ENCODE results near the gene PMEPA1. TPM values are rescaled to one million over a fixed set of nuclear protein-coding genes. Genes with fewer than 3 reads are reported as not detected.

Gene PMEPA1, protein sequence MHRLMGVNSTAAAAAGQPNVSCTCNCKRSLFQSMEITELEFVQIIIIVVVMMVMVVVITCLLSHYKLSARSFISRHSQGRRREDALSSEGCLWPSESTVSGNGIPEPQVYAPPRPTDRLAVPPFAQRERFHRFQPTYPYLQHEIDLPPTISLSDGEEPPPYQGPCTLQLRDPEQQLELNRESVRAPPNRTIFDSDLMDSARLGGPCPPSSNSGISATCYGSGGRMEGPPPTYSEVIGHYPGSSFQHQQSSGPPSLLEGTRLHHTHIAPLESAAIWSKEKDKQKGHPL
- 56.8 TPM for total RNA-seq

DNA sequence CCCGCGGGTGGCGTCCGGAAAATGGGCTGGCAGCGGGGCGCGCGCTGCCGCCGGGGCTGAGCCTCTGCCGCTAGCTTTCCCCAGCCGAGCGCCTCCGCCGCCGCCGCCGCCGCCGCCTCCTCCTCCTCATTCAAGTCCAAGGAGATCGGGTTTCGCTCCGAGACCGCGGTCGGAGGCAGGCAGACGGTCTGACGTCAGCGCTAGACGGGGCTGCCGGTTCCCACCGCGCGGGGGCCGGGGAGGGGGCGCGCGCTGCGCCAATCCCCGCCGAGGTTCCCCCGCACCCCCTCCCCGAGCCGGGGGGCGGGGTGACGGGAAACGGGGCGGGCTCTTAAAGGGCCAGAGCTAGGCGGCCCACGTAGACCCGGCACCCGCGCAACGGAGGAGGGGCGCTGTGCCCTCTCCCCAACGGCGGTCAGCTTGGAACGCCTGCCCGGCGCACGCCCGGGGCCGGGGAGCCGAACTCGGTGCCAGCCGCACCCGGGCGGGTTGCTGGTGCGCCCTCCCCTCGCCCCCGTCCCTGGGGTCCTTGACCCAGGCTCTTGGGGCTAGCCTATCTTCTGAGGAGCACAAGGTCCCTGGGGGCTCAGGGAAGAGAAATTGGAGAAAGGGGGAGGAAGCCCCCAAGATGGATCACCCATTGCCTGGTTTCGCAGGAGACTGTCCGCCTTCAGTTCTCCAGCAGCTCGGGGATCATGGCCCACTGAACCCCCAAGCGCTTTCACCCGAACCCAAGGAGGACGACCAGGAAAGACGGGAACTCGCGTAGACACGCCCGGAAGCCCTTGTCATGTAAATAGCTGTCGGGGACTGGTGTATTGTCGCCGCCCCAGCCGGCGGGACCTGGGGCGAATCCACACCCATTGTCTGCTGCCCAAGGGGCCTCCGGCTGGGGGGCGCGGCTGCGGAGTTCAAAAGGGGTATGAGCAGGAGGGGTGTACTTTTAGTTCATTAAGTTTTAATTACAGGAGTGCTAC, at the start of gene PMEPA1:
PMEPA1 (minus strand) TSS at position 193 of the 977 bp plus-strand sequence. CDS start 433 bp downstream, outside the sequence.
- Histone ChIP-seq H3K9me3 (no peaks in the 10 kb centered on the region), H3K27ac (peak within 1 kb of the TSS; percentile 94 to 97), H3K4me3 (peak within 1 kb of the TSS; percentile 73 to 79), H3K4me1 (peaks cover 23 to 50% of the 10 kb centered on the region in 2 donors), H3K36me3 (no peaks in the 10 kb centered on the region), H3K27me3 (no peaks in the 10 kb centered on the region)
- TF ChIP-seq, protein P1, sequence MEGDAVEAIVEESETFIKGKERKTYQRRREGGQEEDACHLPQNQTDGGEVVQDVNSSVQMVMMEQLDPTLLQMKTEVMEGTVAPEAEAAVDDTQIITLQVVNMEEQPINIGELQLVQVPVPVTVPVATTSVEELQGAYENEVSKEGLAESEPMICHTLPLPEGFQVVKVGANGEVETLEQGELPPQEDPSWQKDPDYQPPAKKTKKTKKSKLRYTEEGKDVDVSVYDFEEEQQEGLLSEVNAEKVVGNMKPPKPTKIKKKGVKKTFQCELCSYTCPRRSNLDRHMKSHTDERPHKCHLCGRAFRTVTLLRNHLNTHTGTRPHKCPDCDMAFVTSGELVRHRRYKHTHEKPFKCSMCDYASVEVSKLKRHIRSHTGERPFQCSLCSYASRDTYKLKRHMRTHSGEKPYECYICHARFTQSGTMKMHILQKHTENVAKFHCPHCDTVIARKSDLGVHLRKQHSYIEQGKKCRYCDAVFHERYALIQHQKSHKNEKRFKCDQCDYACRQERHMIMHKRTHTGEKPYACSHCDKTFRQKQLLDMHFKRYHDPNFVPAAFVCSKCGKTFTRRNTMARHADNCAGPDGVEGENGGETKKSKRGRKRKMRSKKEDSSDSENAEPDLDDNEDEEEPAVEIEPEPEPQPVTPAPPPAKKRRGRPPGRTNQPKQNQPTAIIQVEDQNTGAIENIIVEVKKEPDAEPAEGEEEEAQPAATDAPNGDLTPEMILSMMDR (IDR thresholded peaks at IDR 0.05) = no peak
- peak; percentile 81 to 97 for DNase-seq (ENCODE audit: low spot score in 2 of 2)
- intact Hi-C loops (cut with DNase I) = loop anchor here (2.0 to 10.0 kb wide), 3 partner anchors 265 to 1185 kb away; no protein-coding TSS in a partner anchor

DNA sequence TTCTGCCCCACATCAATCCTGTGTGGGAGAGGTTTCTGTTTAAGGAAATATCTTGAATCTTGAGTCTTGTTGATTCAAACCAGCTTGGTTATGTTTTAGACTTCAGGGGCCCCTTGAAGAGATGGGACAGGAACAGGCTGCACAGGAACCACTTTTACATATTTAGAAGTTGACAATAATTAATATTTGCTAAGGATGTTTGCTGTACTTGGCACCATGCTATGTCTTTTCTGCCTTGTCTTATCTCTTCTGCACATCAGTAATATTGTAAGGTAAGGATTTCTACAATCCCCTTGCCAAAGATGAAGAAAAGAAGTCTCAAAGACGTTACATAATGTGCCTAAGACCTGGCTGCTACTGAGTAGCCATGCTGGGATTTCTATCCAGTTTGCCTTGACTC, 48.0 kb upstream of the PMEPA1 start:
- DNase-seq (ENCODE audit: low spot score in 2 of 2) = peak in 1 of 2 donors; percentile 15
- no peak overlapping the region for H3K27ac ChIP-seq
- no peak overlapping the region for H3K4me3 ChIP-seq
- no peaks in the 10 kb centered on the region for H3K27me3 ChIP-seq
- H3K36me3 ChIP-seq = no peaks in the 10 kb centered on the region
- intact Hi-C loops (cut with DNase I) = no loop called here
- TF ChIP-seq, protein P1 (IDR thresholded peaks at IDR 0.05) = no peak
- no peaks in the 10 kb centered on the region for H3K4me1 ChIP-seq
- no peaks in the 10 kb centered on the region for H3K9me3 ChIP-seq

DNA sequence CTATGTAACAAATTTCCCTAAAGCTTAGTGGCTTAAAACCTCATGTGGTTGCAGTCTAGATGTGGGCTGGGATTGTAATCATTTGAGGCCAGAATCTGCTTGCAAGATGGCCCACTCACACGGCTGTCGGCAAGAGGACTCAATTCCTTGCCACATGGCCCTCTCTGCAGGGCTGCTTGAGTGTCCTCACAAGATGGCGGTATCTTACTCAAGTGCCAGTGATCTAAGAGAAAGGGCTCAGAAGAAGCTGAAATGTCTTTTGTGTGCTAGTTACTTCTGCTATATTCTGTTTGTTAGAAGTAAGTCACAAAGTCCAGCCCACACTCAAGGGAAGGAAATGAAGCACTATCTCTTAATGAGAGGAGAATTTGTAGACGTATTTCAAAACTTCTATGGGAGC, 47.1 kb upstream of the PMEPA1 start:
- Histone ChIP-seq H3K4me1 (no peaks in the 10 kb centered on the region), H3K36me3 (no peaks in the 10 kb centered on the region), H3K9me3 (no peaks in the 10 kb centered on the region), H3K4me3 (no peak overlapping the region), H3K27me3 (no peaks in the 10 kb centered on the region), H3K27ac (peak overlapping the region in 1 of 2 donors; percentile 5)
- intact Hi-C loops (cut with DNase I) = no loop called here
- TF ChIP-seq, protein P1 (IDR thresholded peaks at IDR 0.05) = no peak
- peak in 1 of 2 donors; percentile 16 for DNase-seq (ENCODE audit: low spot score in 2 of 2)

DNA sequence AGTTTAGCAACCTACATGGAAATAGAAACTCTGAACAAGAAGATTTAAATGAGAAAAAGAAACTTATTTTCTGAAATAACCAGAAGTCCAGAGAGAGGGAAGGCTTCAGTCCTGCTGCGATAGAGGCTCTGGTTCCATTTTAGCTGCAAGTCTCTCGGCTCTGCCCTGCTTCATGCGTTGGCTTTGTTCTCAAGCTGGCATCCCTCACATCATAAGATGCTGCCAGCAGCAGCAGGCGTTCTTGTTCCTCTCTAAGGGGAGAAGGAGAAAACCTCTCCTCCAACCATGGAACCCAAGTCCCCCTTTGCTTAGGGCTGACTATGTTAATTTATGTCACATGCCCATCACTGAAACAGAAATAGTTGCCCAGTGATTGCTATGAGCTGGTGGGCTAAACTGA, 46.4 kb upstream of the PMEPA1 start:
- H3K27ac ChIP-seq = peak overlapping the region in 1 of 2 donors; percentile 5
- no peaks in the 10 kb centered on the region for H3K4me1 ChIP-seq
- H3K9me3 ChIP-seq = no peaks in the 10 kb centered on the region
- no peaks in the 10 kb centered on the region for H3K36me3 ChIP-seq
- H3K27me3 ChIP-seq = no peaks in the 10 kb centered on the region
- peak in 1 of 2 donors; percentile 65 for DNase-seq (ENCODE audit: low spot score in 2 of 2)
- TF ChIP-seq, protein P1 (IDR thresholded peaks at IDR 0.05) = no peak
- intact Hi-C loops (cut with DNase I) = no loop called here
- no peak overlapping the region for H3K4me3 ChIP-seq

DNA sequence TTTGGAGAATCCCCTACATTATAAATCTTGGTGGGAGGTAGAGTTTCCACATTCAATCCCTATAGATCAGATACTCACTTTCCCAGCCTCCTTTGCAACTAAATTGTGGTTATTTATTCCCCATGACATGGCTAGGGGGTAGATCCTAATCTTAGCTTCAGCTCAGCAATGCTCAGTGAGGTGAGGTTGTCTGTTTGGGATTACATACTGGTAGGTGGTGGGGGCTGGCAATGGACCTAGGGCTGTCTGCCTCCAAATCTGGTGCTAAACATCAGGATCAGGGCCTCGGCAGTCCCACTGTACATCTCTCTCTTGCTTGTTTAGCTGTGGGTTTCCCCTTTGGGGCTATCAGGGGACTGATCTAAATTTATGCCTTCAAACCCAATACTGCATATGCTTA, 45.8 kb upstream of the PMEPA1 start:
- peak in 1 of 2 donors; percentile 35 for DNase-seq (ENCODE audit: low spot score in 2 of 2)
- no peak overlapping the region for H3K4me3 ChIP-seq
- no peaks in the 10 kb centered on the region for H3K36me3 ChIP-seq
- H3K4me1 ChIP-seq = no peaks in the 10 kb centered on the region
- H3K9me3 ChIP-seq = no peaks in the 10 kb centered on the region
- TF ChIP-seq, protein P1 (IDR thresholded peaks at IDR 0.05) = no peak
- H3K27me3 ChIP-seq = no peaks in the 10 kb centered on the region
- no peak overlapping the region for H3K27ac ChIP-seq
- intact Hi-C loops (cut with DNase I) = no loop called here
